H1 (cell line): ENCODE data around the gene GPR176. TPM values are rescaled to one million over a fixed set of nuclear protein-coding genes. Genes with fewer than 3 reads are reported as not detected.

Experiments
- CTCF ChIA-PET: fragments of 300-600 bp; sonication (Branson Sonifier 250); formaldehyde crosslinking; loops from one replicate; lab custom pipeline; 2021; ENCODE audit not compliant: partially characterized antibody; lab: Charles Lee
- POLR2A ChIA-PET: fragments of 300-600 bp; sonication (Branson Sonifier 250); formaldehyde crosslinking; loops from one replicate; lab custom pipeline; 2021; ENCODE audit warnings: inconsistent platforms; ENCODE audit not compliant: partially characterized antibody; lab: Charles Lee
- DNase-seq, 2 experiments: peaks; one replicate each; pipeline versions ENCODE4 v3.0.0 to v3.0.0-alpha.2; 2010 to 2022; ENCODE audit warnings: low spot score in 2 of 2, low read depth in 1 of 2, mixed read lengths in 1 of 2
- FAIRE-seq: peaks from 2 replicates; lab custom pipeline; 2011; peaks lifted over from hg19 to GRCh38; lab: Jason Lieb, UNC
- H2AFZ ChIP-seq: 2 replicates; pipeline ENCODE4 v1.8.1; 2012; ENCODE audit warnings: low read length, inconsistent platforms
- H2AK5ac ChIP-seq: 2 replicates; pipeline ENCODE4 v1.6.1; 2013; ENCODE audit warnings: low read depth, low read length
- H2BK120ac ChIP-seq: replicated peaks from 2 replicates; pipeline ENCODE3; 2013; ENCODE audit warnings: low read depth, low read length, inconsistent platforms
- H2BK12ac ChIP-seq: 2 replicates; pipeline ENCODE4 v1.6.1; 2013; ENCODE audit warnings: low read depth, low read length
- H2BK15ac ChIP-seq: 2 replicates; pipeline ENCODE4 v1.6.1; 2013; ENCODE audit warnings: low read length
- H2BK20ac ChIP-seq: 2 replicates; pipeline ENCODE4 v1.6.1; 2013; ENCODE audit warnings: low read length
- H2BK5ac ChIP-seq: 2 replicates; pipeline ENCODE4 v1.6.1; 2013; ENCODE audit warnings: low read depth, low read length
- H3K14ac ChIP-seq: 2 replicates; pipeline ENCODE4 v1.6.1; 2013; ENCODE audit warnings: inconsistent platforms; ENCODE audit not compliant: insufficient read length
- H3K18ac ChIP-seq: 2 replicates; pipeline ENCODE4 v1.6.1; 2013; ENCODE audit warnings: low read length; ENCODE audit errors: extremely low read depth
- H3K23ac ChIP-seq: 2 replicates; pipeline ENCODE4 v1.6.1; 2013; ENCODE audit warnings: inconsistent platforms; ENCODE audit not compliant: insufficient read length
- H3K23me2 ChIP-seq: 2 replicates; pipeline ENCODE4 v1.6.1; 2013; ENCODE audit warnings: low read depth, low read length
- H3K27ac ChIP-seq: 2 replicates; pipeline ENCODE4 v1.6.1; 2011; ENCODE audit warnings: low read depth, low read length, inconsistent platforms
- H3K27me3 ChIP-seq, 4 experiments: replicated peaks in 1 of 4; 1 replicate in 1 of 4; 2 replicates in 3 of 4; pipeline versions ENCODE4 v1.6.1 to v1.8.1; 2011 to 2013; ENCODE audit warnings: low read length in 3 of 4, mild to moderate bottlenecking in 3 of 4, inconsistent platforms in 2 of 4, mixed read lengths in 2 of 4, moderate library complexity in 1 of 4; ENCODE audit not compliant: control insufficient read depth in 3 of 4, insufficient read depth in 3 of 4; ENCODE audit errors: extremely low read depth in 1 of 4
- H3K36me3 ChIP-seq, 4 experiments: 2 replicates each; pipeline versions ENCODE4 v1.6.1 to v1.8.1; 2011 to 2013; ENCODE audit warnings: mild to moderate bottlenecking in 4 of 4, low read length in 3 of 4, moderate library complexity in 2 of 4, control low read depth in 1 of 4, inconsistent platforms in 1 of 4; ENCODE audit not compliant: insufficient read depth in 4 of 4, control insufficient read depth in 2 of 4
- H3K4ac ChIP-seq: replicated peaks from 2 replicates; pipeline ENCODE3; 2013; ENCODE audit warnings: low read length, low read depth, mixed read lengths, inconsistent platforms; ENCODE audit not compliant: insufficient read length
- H3K4me1 ChIP-seq, 4 experiments: replicated peaks in 1 of 4; 1 replicate in 1 of 4; 2 replicates in 3 of 4; pipeline versions ENCODE4 v1.6.1 to v1.8.1; 2011 to 2013; ENCODE audit warnings: low read length in 3 of 4, inconsistent platforms in 2 of 4, mixed read lengths in 1 of 4; ENCODE audit not compliant: insufficient read depth in 4 of 4, control insufficient read depth in 3 of 4
- H3K4me2 ChIP-seq, 2 experiments: 2 replicates each; pipeline versions ENCODE4 v1.6.1 to v1.8.1; 2011 to 2013; ENCODE audit warnings: low read depth in 2 of 2, low read length in 2 of 2, control low read depth in 1 of 2, inconsistent platforms in 1 of 2, mild to moderate bottlenecking in 1 of 2; ENCODE audit not compliant: insufficient read depth in 1 of 2
- H3K4me3 ChIP-seq, 4 experiments: fragments of 200-600, 300-600 bp in 1 of 4; sonication (generic), shearing (Covaris generic), sonication (Bioruptor Twin) in 1 of 4; 2 replicates each; pipeline versions ENCODE4 v1.5.1 to v1.8.1; 2011 to 2016; ENCODE audit warnings: low read length in 4 of 4, low read depth in 3 of 4, control low read depth in 2 of 4, inconsistent platforms in 2 of 4, mild to moderate bottlenecking in 2 of 4, mixed read lengths in 1 of 4, moderate library complexity in 1 of 4; ENCODE audit not compliant: insufficient read depth in 2 of 4; ENCODE audit errors: extremely low read depth in 1 of 4
- H3K56ac ChIP-seq: replicated peaks from 2 replicates; pipeline ENCODE3; 2013; ENCODE audit warnings: low read depth, mild to moderate bottlenecking, mixed read lengths, low read length, inconsistent platforms; ENCODE audit not compliant: insufficient read length
- H3K79me1 ChIP-seq: 2 replicates; pipeline ENCODE4 v1.6.1; 2013; ENCODE audit warnings: low read depth, low read length, control low read depth
- H3K79me2 ChIP-seq, 2 experiments: 2 replicates each; pipeline versions ENCODE4 v1.6.1 to v1.8.1; 2012 to 2013; ENCODE audit warnings: low read length in 2 of 2, mild to moderate bottlenecking in 2 of 2, inconsistent platforms in 1 of 2; ENCODE audit not compliant: insufficient read depth in 2 of 2, control insufficient read depth in 1 of 2
- H3K9ac ChIP-seq, 4 experiments: replicated peaks in 1 of 4; 1 replicate in 1 of 4; 2 replicates in 3 of 4; pipeline versions ENCODE4 v1.6.1 to v1.8.1; 2011 to 2013; ENCODE audit warnings: low read depth in 3 of 4, low read length in 3 of 4, control low read depth in 2 of 4, mild to moderate bottlenecking in 2 of 4, moderate library complexity in 2 of 4, inconsistent platforms in 1 of 4; ENCODE audit errors: extremely low read depth in 1 of 4
- H3K9me3 ChIP-seq, 2 experiments: 2 replicates each; pipeline versions ENCODE4 v1.6.1 to v1.8.1; 2012 to 2013; ENCODE audit warnings: mild to moderate bottlenecking in 2 of 2, moderate library complexity in 2 of 2, control low read depth in 1 of 2, inconsistent platforms in 1 of 2, low read depth in 1 of 2, low read length in 1 of 2, mixed read lengths in 1 of 2; ENCODE audit not compliant: insufficient read depth in 2 of 2
- H4K20me1 ChIP-seq, 2 experiments: replicated peaks in 1 of 2; 2 replicates each; pipeline versions ENCODE3 to v1.8.1; 2011 to 2013; ENCODE audit warnings: inconsistent platforms in 2 of 2, low read length in 2 of 2, mild to moderate bottlenecking in 1 of 2; ENCODE audit not compliant: insufficient read depth in 2 of 2, control insufficient read depth in 1 of 2
- H4K5ac ChIP-seq: 2 replicates; pipeline ENCODE4 v1.6.1; 2013; ENCODE audit warnings: low read length, low read depth, mixed read lengths, inconsistent platforms; ENCODE audit not compliant: insufficient read length
- H4K8ac ChIP-seq: 2 replicates; pipeline ENCODE4 v1.8.0; 2013; ENCODE audit warnings: mild to moderate bottlenecking, moderate library complexity, low read length, inconsistent platforms; ENCODE audit not compliant: insufficient read depth; ENCODE audit errors: extremely low read depth
- H4K91ac ChIP-seq: replicated peaks from 2 replicates; pipeline ENCODE3; 2013; ENCODE audit warnings: low read length, mixed read lengths, inconsistent platforms; ENCODE audit not compliant: insufficient read length
- ASH2L ChIP-seq: fragments of 200-600, 300-600 bp; sonication (generic); IDR thresholded peaks from one replicate; pipeline ENCODE4 v1.7.1; 2017; ENCODE audit warnings: low read length
- EP300 ChIP-seq, 2 experiments: IDR thresholded peaks; 1 replicate in 1 of 2; 2 replicates in 1 of 2; pipeline ENCODE4 v1.6.1; 2011 to 2012; ENCODE audit warnings: low read depth in 2 of 2, low read length in 2 of 2, mild to moderate bottlenecking in 2 of 2, borderline replicate concordance in 1 of 2, inconsistent platforms in 1 of 2, moderate library complexity in 1 of 2
- JUN ChIP-seq: IDR thresholded peaks from 2 replicates; pipeline ENCODE4 v1.6.1; 2011; ENCODE audit warnings: low read depth, mild to moderate bottlenecking, improper control_type of control experiment, low read length
- JUND ChIP-seq: IDR thresholded peaks from 2 replicates; pipeline ENCODE4 v1.6.1; 2011; ENCODE audit warnings: mild to moderate bottlenecking, improper control_type of control experiment, low read length
- KDM5A ChIP-seq: fragments of 200-600 bp; IDR thresholded peaks from 2 replicates; pipeline ENCODE4 v1.7.1; 2012; ENCODE audit warnings: mild to moderate bottlenecking, low read length, inconsistent platforms, mixed read lengths
- POLR2A ChIP-seq, 2 experiments: IDR thresholded peaks; 1 replicate in 1 of 2; 2 replicates in 1 of 2; pipeline ENCODE4 v1.6.1; 2011; ENCODE audit warnings: low read depth in 2 of 2, low read length in 2 of 2, mild to moderate bottlenecking in 2 of 2; ENCODE audit errors: control extremely low read depth in 1 of 2
- POLR2AphosphoS5 ChIP-seq: IDR thresholded peaks from 2 replicates; pipeline ENCODE4 v1.6.1; 2011; ENCODE audit warnings: low read depth, low read length
- RBBP5 ChIP-seq: IDR thresholded peaks from 2 replicates; pipeline ENCODE4 v1.7.1; 2012; ENCODE audit warnings: low read depth, mild to moderate bottlenecking, inconsistent platforms, low read length, moderate library complexity, borderline replicate concordance
- SAP30 ChIP-seq: fragments of 300-600 bp; sonication (generic); IDR thresholded peaks from 2 replicates; pipeline ENCODE4 v1.7.1; 2012; ENCODE audit warnings: low read length, moderate library complexity, mild to moderate bottlenecking, inconsistent platforms; ENCODE audit not compliant: insufficient read depth, insufficient replicate concordance
- SUZ12 ChIP-seq: fragments of 200-600 bp; sonication (generic); IDR thresholded peaks from 2 replicates; pipeline ENCODE4 v1.6.1; 2012; ENCODE audit warnings: mild to moderate bottlenecking, inconsistent platforms, low read length, moderate library complexity, mixed read lengths
- WGBS, 2 experiments: shearing (Covaris generic) in 1 of 2; methylation state at CpG; one replicate each; pipeline versions ENCODE4 v1.1.6 to v1.1.7; 2013 to 2015; ENCODE audit warnings: low lambda C conversion rate in 2 of 2, mixed read lengths in 2 of 2, inconsistent platforms in 1 of 2, low coverage in 1 of 2, missing lambda C conversion rate in 1 of 2; ENCODE audit not compliant: insufficient replicate concordance in 2 of 2, insufficient coverage in 1 of 2, insufficient read length in 1 of 2; ENCODE audit errors: extremely low coverage in 1 of 2, missing lambda C conversion rate in 1 of 2; 5-methylcytosine and 5-hydroxymethylcytosine counted together
- polyA plus RNA-seq, 7 experiments: library from polyadenylated mRNA; depleted of rRNA in 3 of 7; stranded (reverse) in 5 of 7; unstranded in 2 of 7; fragments of >200 nt in 5 of 7; fragments of 200-250 nt in 2 of 7; gene quantifications; 1 replicate in 5 of 7; 2 replicates in 1 of 7; 4 replicates in 1 of 7; pipeline versions ENCODE4 v1.2.1 to v1.2.3, GENCODE V29; 2011 to 2013; ENCODE audit warnings: missing spikeins in 2 of 7, mixed read lengths in 2 of 7
- total RNA-seq: library from RNA; stranded (reverse); fragmentation: NEBNext Ultra II Directional; extraction: Animal tissue kit (Norgen Biotek cat#: 25700); gene quantifications from 2 replicates; pipeline ENCODE4 v1.2.1, GENCODE V29; 2021
- TF ChIP-seq, protein P1 (sequence below): IDR thresholded peaks from 2 replicates; pipeline ENCODE4 v1.6.1; 2011; ENCODE audit warnings: low read length, improper control_type of control experiment
- TF ChIP-seq, protein P2 (sequence below): IDR thresholded peaks from 2 replicates; pipeline ENCODE4 v1.6.1; 2012; ENCODE audit warnings: inconsistent platforms

Gene GPR176
- total and polyA plus RNA-seq, 2 of the 8 experiments (the other 6 are each of a cell fraction or from before 2014, with no cell fraction given): 190 to 281 TPM

DNA sequence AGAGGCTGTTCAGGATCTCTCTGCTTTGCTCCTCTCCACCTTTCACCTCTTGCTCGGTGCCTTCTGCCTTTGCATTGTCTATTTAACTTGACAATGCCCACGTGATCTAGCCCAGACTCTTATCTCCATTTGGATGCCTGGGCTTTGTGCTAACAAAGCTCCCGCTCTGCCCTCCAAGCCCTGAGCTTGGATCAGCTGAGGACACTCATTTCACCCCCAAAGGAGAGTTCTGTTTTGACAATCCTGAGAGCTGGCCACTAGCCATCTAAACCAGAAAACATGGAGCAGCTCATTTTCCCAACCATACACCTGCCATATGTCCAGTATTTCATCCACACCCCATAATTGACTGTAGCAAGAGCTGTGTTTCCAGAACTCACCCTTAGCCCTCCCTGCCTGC lies 12.8 kb downstream of the GPR176 start:
- no peak for DNase-seq
- TF ChIP-seq POLR2AphosphoS5: peak; percentile 33; the same call in 1 of the 2 replicates
- TF ChIP-seq SAP30: no peak
- no peak for TF ChIP-seq JUN
- TF ChIP-seq ASH2L: no peak
- TF ChIP-seq, protein P1, sequence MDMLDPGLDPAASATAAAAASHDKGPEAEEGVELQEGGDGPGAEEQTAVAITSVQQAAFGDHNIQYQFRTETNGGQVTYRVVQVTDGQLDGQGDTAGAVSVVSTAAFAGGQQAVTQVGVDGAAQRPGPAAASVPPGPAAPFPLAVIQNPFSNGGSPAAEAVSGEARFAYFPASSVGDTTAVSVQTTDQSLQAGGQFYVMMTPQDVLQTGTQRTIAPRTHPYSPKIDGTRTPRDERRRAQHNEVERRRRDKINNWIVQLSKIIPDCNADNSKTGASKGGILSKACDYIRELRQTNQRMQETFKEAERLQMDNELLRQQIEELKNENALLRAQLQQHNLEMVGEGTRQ: peak; percentile 71
- TF ChIP-seq POLR2A (IDR thresholded peaks at IDR 0.05; ENCODE audit: control extremely low read depth in 1 of 2, low read depth in 2 of 2, low read length in 2 of 2): peak in 1 of 2 experiments; percentile 74; a peak in 2 of 3 replicates
- no peak for TF ChIP-seq EP300 (IDR thresholded peaks at IDR 0.05; ENCODE audit: borderline replicate concordance in 1 of 2, low read depth in 2 of 2, low read length in 2 of 2)
- no peak for TF ChIP-seq SUZ12
- no peak for TF ChIP-seq JUND
- no peak for TF ChIP-seq RBBP5
- TF ChIP-seq, protein P2, sequence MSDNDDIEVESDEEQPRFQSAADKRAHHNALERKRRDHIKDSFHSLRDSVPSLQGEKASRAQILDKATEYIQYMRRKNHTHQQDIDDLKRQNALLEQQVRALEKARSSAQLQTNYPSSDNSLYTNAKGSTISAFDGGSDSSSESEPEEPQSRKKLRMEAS: no peak
- TF ChIP-seq KDM5A: no peak

More for the DNA sequence above, 12.8 kb downstream of the GPR176 start:
- Histone ChIP-seq H4K20me1 (peaks cover 9 to 17% of the 10 kb centered on the region in 2 experiments), H2AFZ (no peak overlapping the region), H2BK5ac (peak overlapping the region; percentile 3; the same call in 1 of the 2 replicates), H3K9me3 (no peaks in the 10 kb centered on the region), H3K27ac (no peak overlapping the region), H2BK15ac (no peak overlapping the region), H3K4me3 (peak overlapping the region in 1 of 4 experiments; percentile 20; a peak in 1 of 8 replicates), H2BK120ac (peak overlapping the region; percentile 7), H3K4me2 (peak overlapping the region; percentile 18 to 60; a peak in 3 of 4 replicates), H4K5ac (no peak overlapping the region), H3K23me2 (no peaks in the 10 kb centered on the region), H3K4me1 (peaks cover 17 to 49% (median 44%) of the 10 kb centered on the region in 4 experiments), H3K4ac (no peak overlapping the region), H3K79me1 (peaks cover 7% of the 10 kb centered on the region), H4K8ac (no peak overlapping the region), H3K18ac (peak overlapping the region; percentile 52; the same call in 1 of the 2 replicates), H2BK20ac (no peak overlapping the region), H3K9ac (no peak overlapping the region; a peak in 1 of 7 replicates), H3K27me3 (no peaks in the 10 kb centered on the region), H3K56ac (no peak overlapping the region), H3K14ac (no peak overlapping the region), H3K79me2 (peaks cover 28 to 100% of the 10 kb centered on the region in 2 experiments), H3K23ac (no peak overlapping the region), H4K91ac (no peak overlapping the region), H2BK12ac (no peak overlapping the region), H2AK5ac (no peak overlapping the region), H3K36me3 (peaks cover 0 to 19% (median 0%) of the 10 kb centered on the region in 4 experiments; a peak in 3 of 8 replicates)
- WGBS, 2 experiments: 38% methylated on average over 3 of the region's 3 CpGs; no CpG with 5 or more reads in 1 of the 2 experiments
- CTCF ChIA-PET: interaction anchor here (0.7 to 2.2 kb wide), 10 partner anchors 8 to 35 kb away, joined by 3 to 7 read pairs (median 3); partner anchors contain the start of gene GPR176
- peak; percentile 42 for FAIRE-seq
- POLR2A ChIA-PET: interaction anchor here (0.8 to 3.8 kb wide), 17 partner anchors 9 to 404 kb away, joined by 3 to 27 read pairs (median 4); partner anchors contain the start of genes EIF2AK4 and GPR176
